ENCODE data around the gene CAMK2G. TPM values are rescaled to one million over a fixed set of nuclear protein-coding genes. Genes with fewer than 3 reads are reported as not detected.

The CAMK2G gene
- total and polyA plus RNA-seq, 2 experiments from 2014 or later, result 24.3 to 25.7 TPM

GRCh38 chr10:73839276-73839966, 34.9 kb downstream of the CAMK2G start:
- Histone ChIP-seq H2AFZ (no peak overlapping the region), H3K36me3 (ENCODE audit: low read depth) (no peaks in the 10 kb centered on the region; the same call in 1 of the 2 replicates)
- 92 to 93% methylated on average over 26 to 38 of the region's 40 CpGs for WGBS, 2 experiments (ENCODE audit: low coverage in 1 of 2, low lambda C conversion rate in 2 of 2, missing lambda C conversion rate in 2 of 2)

GRCh38 chr10:73838827-73839226, 35.5 kb downstream of the CAMK2G start:
- Histone ChIP-seq H4K20me1 (ENCODE audit: insufficient read depth) (no peaks in the 10 kb centered on the region), H3K27ac (no peak overlapping the region), H3K9ac (no peak overlapping the region), H3K4me1 (ENCODE audit: insufficient read depth) (peaks cover 27% of the 10 kb centered on the region), H3F3A (ENCODE audit: insufficient read depth) (peaks cover 34% of the 10 kb centered on the region), H3K27me3 (replicated peaks; ENCODE audit: insufficient read depth) (no peaks in the 10 kb centered on the region), H3K9me3 (ENCODE audit: low read depth) (no peaks in the 10 kb centered on the region), H3K4me2 (ENCODE audit: unreplicated experiment) (no peak overlapping the region), H2AFZ (no peak overlapping the region), H3K4me3 (no peak overlapping the region), H3K36me3 (ENCODE audit: low read depth) (no peaks in the 10 kb centered on the region; the same call in 1 of the 2 replicates), H3K9me2 (ENCODE audit: insufficient read depth) (no peaks in the 10 kb centered on the region), H3K79me2 (ENCODE audit: insufficient read depth) (no peaks in the 10 kb centered on the region)
- in situ Hi-C loops (cut with MboI), result no loop called here
- TF ChIP-seq EZH2 (IDR thresholded peaks at IDR 0.05; ENCODE audit: insufficient read depth, poor library complexity, severe bottlenecking) (no peak), EZH2phosphoT487 (IDR thresholded peaks at IDR 0.05; ENCODE audit: insufficient read depth, low read depth) (no peak)
- 88 to 92% methylated on average over 8 of the region's 8 CpGs for WGBS, 2 experiments (ENCODE audit: low coverage in 1 of 2, low lambda C conversion rate in 2 of 2, missing lambda C conversion rate in 2 of 2)
- DNase-seq, result peak; percentile 64

More at GRCh38 chr10:73839276-73839966, 34.9 kb downstream of the CAMK2G start:
- no peaks in the 10 kb centered on the region for H3K9me2 ChIP-seq (ENCODE audit: insufficient read depth)
- H3K27ac ChIP-seq, result no peak overlapping the region
- no peak for DNase-seq
- H4K20me1 ChIP-seq (ENCODE audit: insufficient read depth), result no peaks in the 10 kb centered on the region
- H3K4me1 ChIP-seq (ENCODE audit: insufficient read depth), result peaks cover 27% of the 10 kb centered on the region
- no peak for TF ChIP-seq EZH2phosphoT487 (IDR thresholded peaks at IDR 0.05; ENCODE audit: insufficient read depth, low read depth)
- TF ChIP-seq EZH2 (IDR thresholded peaks at IDR 0.05; ENCODE audit: insufficient read depth, poor library complexity, severe bottlenecking), result no peak
- H3K79me2 ChIP-seq (ENCODE audit: insufficient read depth), result no peaks in the 10 kb centered on the region
- in situ Hi-C loops (cut with MboI), result no loop called here
- no peak overlapping the region for H3K4me2 ChIP-seq (ENCODE audit: unreplicated experiment)
- H3K4me3 ChIP-seq, result no peak overlapping the region
- no peaks in the 10 kb centered on the region for H3K9me3 ChIP-seq (ENCODE audit: low read depth)
- no peak overlapping the region for H3K9ac ChIP-seq
- H3F3A ChIP-seq (ENCODE audit: insufficient read depth), result peaks cover 34% of the 10 kb centered on the region
- H3K27me3 ChIP-seq (replicated peaks; ENCODE audit: insufficient read depth), result no peaks in the 10 kb centered on the region

GRCh38 chr10:73838008-73838567, 36.3 kb downstream of the CAMK2G start:
- H3K36me3 ChIP-seq (ENCODE audit: low read depth), result no peaks in the 10 kb centered on the region; the same call in 1 of the 2 replicates
- no peaks in the 10 kb centered on the region for H4K20me1 ChIP-seq (ENCODE audit: insufficient read depth)
- peaks cover 34% of the 10 kb centered on the region for H3F3A ChIP-seq (ENCODE audit: insufficient read depth)
- no peak for TF ChIP-seq EZH2phosphoT487 (IDR thresholded peaks at IDR 0.05; ENCODE audit: insufficient read depth, low read depth)
- TF ChIP-seq EZH2 (IDR thresholded peaks at IDR 0.05; ENCODE audit: insufficient read depth, poor library complexity, severe bottlenecking), result no peak
- no peak overlapping the region for H3K9ac ChIP-seq
- no peaks in the 10 kb centered on the region for H3K27me3 ChIP-seq (replicated peaks; ENCODE audit: insufficient read depth)
- no peak overlapping the region for H3K4me3 ChIP-seq
- no peaks in the 10 kb centered on the region for H3K79me2 ChIP-seq (ENCODE audit: insufficient read depth)
- H3K9me3 ChIP-seq (ENCODE audit: low read depth), result no peaks in the 10 kb centered on the region
- H3K9me2 ChIP-seq (ENCODE audit: insufficient read depth), result no peaks in the 10 kb centered on the region
- in situ Hi-C loops (cut with MboI), result no loop called here
- no peak overlapping the region for H3K4me2 ChIP-seq (ENCODE audit: unreplicated experiment)
- DNase-seq, result no peak
- 88 to 94% methylated on average over 3 of the region's 3 CpGs for WGBS, 2 experiments (ENCODE audit: low coverage in 1 of 2, low lambda C conversion rate in 2 of 2, missing lambda C conversion rate in 2 of 2)
- no peak overlapping the region for H2AFZ ChIP-seq
- peaks cover 27% of the 10 kb centered on the region for H3K4me1 ChIP-seq (ENCODE audit: insufficient read depth)
- no peak overlapping the region for H3K27ac ChIP-seq

DNA sequence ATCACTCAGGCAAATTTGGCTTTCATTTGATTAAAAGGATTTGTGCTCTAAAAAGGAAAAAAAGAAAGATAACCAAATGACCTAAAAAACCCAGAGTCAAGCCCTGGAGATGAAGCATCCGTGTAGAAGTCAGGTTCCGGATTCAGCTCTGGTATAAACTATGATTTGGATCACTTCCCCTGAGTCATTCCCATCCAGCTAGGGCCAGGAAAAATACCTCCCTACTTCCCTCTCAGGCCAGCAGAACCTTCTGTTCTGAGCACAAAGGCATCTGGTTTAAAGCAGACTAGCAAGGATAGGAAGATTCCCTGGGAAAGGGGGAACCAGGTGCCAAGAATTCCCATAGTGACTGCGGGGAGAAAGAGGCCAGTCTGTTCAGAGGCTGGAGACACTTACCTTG, 37.3 kb downstream of the CAMK2G start:
- H3K27me3 ChIP-seq (replicated peaks; ENCODE audit: insufficient read depth), result no peaks in the 10 kb centered on the region
- peaks cover 27% of the 10 kb centered on the region for H3K4me1 ChIP-seq (ENCODE audit: insufficient read depth)
- 47 to 59% methylated on average over 3 of the region's 3 CpGs for WGBS, 2 experiments (ENCODE audit: low coverage in 1 of 2, low lambda C conversion rate in 2 of 2, missing lambda C conversion rate in 2 of 2)
- TF ChIP-seq EZH2phosphoT487 (IDR thresholded peaks at IDR 0.05; ENCODE audit: insufficient read depth, low read depth) (no peak), EZH2 (IDR thresholded peaks at IDR 0.05; ENCODE audit: insufficient read depth, poor library complexity, severe bottlenecking) (no peak)
- no peaks in the 10 kb centered on the region for H3K36me3 ChIP-seq (ENCODE audit: low read depth)
- H3K79me2 ChIP-seq (ENCODE audit: insufficient read depth), result no peaks in the 10 kb centered on the region
- H4K20me1 ChIP-seq (ENCODE audit: insufficient read depth), result no peaks in the 10 kb centered on the region
- no peak overlapping the region for H3K4me3 ChIP-seq
- peak overlapping the region; percentile 42 for H3K9ac ChIP-seq
- no peaks in the 10 kb centered on the region for H3K9me3 ChIP-seq (ENCODE audit: low read depth)
- no peak overlapping the region for H2AFZ ChIP-seq
- H3F3A ChIP-seq (ENCODE audit: insufficient read depth), result peaks cover 32% of the 10 kb centered on the region
- peak; percentile 76 for DNase-seq
- H3K4me2 ChIP-seq (ENCODE audit: unreplicated experiment), result no peak overlapping the region
- no peaks in the 10 kb centered on the region for H3K9me2 ChIP-seq (ENCODE audit: insufficient read depth)
- in situ Hi-C loops (cut with MboI), result no loop called here
- peak overlapping the region; percentile 26 for H3K27ac ChIP-seq
